Glomerular visceral epithelial cell (primary cell): ENCODE data around the gene RIT1.

Source experiments
- DNase-seq: peaks from one replicate; pipeline ENCODE4 v3.0.0-alpha.2; 2016; ENCODE audit errors: extremely low spot score

Gene RIT1

GRCh38 chr1:155892796-155893195, 18.4 kb downstream of the RIT1 start:
- peak; percentile 68 for DNase-seq

- DNase-seq = no peak
Observed at GRCh38 chr1:155890251-155890650, 20.9 kb downstream of the RIT1 start.

DNA sequence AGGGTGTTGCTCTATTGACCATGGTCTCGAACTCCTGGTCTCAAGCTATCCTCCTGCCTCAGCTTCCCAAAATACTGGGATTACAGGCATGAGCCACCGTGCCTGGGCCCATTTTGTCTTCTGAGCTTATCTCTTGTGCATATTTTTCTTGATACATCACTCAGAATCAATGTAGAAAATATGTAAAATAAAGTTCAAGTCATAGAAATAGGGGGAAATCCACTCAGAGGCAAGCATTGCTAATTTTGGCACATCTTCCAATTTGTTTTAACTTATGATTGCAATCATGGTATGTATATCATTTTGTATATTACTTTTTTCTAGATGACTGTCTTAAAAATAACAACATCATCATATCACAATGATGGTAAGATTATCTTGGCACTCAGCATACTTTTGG, 21.6 kb downstream of the RIT1 start:
- DNase-seq = no peak

GRCh38 chr1:155888481-155888880, 22.7 kb downstream of the RIT1 start:
- no peak for DNase-seq

- DNase-seq = no peak
Observed at GRCh38 chr1:155884982-155885381, 26.2 kb downstream of the RIT1 start.

- no peak for DNase-seq
Observed at GRCh38 chr1:155884031-155884960, 26.9 kb downstream of the RIT1 start.

DNA sequence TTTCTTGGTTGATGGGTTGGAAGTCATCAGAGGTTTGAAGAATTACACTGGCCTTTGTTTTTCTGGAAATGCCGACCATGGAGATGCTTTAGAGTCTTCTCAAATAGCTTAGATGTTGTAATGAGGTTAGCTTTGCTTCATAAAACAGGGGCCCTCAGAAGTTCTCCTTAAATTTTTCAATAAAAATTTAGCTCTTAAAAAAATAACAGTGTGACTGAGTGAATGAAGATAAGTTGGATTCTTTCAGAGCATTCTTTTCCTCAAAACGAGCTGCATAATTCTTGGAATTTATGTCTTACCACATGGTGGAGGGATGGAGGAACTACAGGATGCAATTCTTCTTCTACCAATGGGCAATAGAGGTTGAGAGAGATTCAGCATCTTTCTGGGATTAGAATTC, 28.4 kb downstream of the RIT1 start:
- no peak for DNase-seq

- no peak for DNase-seq
Observed at GRCh38 chr1:155882235-155882634, 28.9 kb downstream of the RIT1 start.

GRCh38 chr1:155880950-155881349, 30.2 kb downstream of the RIT1 start:
- no peak for DNase-seq

DNA sequence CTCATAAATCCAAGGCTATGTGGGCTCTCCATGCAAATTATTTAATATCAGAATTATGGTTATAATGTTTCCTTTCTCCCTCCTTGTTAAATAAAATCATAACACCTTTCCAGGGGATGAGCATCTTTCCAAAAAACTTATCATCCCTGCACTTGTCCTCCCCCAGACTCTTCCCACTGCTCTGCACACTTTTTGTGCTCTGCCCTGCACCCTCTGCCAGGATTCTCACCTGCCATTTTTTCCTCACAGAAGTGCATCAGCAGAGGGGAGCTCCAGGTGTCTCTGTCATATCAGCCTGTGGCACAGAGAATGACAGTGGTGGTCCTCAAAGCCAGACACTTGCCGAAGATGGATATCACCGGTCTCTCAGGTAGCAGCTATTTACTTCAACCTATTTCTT, 30.9 kb downstream of the RIT1 start:
- DNase-seq = no peak

DNA sequence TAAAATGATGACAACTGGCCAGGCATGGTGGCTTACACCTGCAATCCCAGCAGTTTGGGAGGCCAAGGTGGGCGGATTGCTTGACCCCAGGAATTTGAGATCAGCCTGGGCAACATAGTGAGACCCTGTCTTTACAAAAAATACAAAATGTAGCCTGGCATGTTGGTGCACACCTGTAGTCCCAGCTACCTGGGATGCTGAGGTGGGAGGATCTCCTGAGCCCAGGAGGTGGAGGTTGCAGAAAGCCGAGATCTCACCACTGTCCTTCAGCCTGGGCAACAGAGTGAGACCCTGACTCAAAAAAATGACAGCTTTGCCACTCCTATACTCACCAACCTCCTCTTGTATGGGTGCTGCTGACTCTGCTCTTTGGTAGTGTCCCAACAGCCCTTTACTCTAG, 33.2 kb downstream of the RIT1 start:
- no peak for DNase-seq

- DNase-seq = peak; percentile 26
Observed at GRCh38 chr1:155873860-155874259, 37.3 kb downstream of the RIT1 start.

DNA sequence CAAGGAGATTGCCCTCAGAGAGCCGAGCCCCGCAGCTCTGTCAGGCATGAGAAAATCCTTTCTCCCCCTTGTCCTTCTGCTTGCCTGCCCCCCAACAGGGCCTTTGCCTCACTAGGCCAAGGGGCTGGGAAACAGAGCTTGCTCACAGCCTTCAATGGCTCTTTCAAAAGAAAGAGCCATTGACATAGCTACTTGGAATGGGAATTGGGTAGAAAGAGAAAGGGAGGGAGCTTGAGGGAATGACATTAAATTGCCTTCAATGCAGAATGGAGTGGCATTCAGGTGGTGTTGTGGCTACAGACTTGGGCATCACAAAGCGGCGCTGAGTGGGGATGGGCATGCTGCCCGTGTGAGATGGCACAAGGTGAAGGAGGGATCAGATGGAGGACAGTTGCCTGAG, 38.6 kb downstream of the RIT1 start:
- no peak for DNase-seq

DNA sequence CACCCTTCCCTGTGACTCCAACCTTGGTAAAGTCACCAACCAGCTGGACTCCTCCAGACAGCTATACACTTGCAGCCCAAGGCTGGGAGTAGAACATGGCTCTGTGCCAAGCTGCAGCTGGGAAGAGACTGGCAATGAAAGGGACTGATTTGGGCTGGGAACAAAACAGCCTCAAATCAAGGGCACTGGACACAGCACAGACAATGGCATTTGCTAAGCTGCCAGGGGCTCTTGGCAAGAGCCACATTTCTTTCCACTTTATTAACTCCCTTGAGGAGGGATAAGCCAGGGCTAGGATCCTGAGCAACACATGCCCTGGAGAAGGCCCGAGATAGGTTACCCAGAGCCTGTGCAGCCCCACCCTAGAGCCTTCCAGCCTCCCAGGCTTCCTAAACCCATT, 39.8 kb downstream of the RIT1 start:
- DNase-seq = peak; percentile 27

DNA sequence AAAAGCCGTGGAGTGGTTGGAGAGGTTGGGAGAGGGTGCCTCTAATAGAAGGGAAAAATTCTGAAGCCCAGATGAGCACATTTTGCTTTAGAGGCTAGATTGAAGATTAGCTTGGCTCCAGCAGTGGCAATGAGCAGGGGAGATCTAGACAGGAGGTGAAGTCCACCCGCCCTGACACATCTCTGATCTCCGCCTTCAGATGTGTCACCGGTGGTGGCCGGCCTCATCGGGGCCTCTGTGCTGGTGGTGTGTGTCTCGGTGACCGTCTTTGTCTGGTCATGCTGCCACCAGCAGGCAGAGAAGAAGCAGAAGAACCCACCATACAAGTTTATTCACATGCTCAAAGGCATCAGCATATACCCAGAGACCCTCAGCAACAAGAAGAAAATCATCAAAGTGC, 43.4 kb downstream of the RIT1 start:
- DNase-seq = no peak

DNA sequence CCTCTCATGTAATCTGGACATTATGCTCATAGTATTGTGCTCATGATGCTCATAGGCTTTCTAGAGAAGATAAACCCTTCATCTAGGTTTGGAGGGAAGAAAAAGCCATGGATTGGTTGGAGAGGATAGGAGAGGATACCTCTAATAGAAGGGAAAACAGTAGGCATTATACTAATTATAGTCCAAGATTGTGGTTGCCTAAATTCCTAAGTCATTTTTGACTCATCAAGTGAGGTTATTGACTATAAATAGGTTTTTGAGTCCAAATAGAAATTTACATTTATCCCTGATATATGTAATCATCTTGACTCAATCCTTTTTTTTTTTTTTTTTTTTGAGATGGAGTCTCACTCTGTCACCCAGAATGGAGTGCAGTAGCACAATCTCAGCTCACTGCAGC, 46.8 kb downstream of the RIT1 start:
- no peak for DNase-seq

DNA sequence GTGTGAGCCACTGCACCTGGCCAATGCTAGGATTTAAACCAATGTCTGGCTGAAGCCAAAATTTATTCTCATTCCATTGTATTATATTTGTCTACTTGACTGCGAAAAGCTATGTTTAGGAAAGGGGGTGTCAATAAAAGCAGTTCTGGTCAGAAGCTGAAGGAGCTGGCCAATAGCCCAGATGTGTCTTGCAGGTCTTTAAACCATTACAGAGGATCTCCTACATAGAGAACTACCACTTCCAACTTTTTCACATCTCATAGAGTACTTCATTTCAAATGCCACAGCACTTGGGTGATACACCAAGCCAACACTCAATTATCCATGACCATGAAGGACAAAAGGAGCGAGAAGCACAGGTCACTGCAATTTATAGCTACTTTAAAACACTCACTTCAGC, 49.3 kb downstream of the RIT1 start:
- no peak for DNase-seq

DNA sequence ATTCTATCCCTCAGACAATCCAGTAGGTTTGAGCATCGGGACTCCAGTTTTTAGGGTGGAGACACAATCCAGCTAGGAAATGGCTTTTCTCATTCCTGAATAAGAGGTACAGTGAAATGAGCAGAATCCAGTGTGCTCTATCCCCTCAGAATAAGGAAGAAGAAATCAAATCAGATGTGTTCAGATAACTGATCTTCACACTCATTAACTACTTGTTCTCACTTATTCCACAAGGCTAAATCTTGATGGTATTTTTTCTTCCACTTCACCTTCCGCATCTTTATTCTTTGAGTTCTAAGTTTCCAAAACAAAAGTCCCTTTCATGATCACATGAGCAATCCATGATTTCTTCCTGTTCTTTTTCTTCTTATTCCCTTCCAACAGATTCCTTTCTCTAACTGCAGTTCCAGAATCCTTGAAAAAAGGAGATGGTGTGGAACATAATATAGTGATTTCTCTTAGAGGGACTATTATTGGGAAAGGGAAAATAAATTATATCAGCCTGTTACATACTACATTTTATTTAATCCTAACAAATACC, 50.1 kb downstream of the RIT1 start:
- no peak for DNase-seq

DNA sequence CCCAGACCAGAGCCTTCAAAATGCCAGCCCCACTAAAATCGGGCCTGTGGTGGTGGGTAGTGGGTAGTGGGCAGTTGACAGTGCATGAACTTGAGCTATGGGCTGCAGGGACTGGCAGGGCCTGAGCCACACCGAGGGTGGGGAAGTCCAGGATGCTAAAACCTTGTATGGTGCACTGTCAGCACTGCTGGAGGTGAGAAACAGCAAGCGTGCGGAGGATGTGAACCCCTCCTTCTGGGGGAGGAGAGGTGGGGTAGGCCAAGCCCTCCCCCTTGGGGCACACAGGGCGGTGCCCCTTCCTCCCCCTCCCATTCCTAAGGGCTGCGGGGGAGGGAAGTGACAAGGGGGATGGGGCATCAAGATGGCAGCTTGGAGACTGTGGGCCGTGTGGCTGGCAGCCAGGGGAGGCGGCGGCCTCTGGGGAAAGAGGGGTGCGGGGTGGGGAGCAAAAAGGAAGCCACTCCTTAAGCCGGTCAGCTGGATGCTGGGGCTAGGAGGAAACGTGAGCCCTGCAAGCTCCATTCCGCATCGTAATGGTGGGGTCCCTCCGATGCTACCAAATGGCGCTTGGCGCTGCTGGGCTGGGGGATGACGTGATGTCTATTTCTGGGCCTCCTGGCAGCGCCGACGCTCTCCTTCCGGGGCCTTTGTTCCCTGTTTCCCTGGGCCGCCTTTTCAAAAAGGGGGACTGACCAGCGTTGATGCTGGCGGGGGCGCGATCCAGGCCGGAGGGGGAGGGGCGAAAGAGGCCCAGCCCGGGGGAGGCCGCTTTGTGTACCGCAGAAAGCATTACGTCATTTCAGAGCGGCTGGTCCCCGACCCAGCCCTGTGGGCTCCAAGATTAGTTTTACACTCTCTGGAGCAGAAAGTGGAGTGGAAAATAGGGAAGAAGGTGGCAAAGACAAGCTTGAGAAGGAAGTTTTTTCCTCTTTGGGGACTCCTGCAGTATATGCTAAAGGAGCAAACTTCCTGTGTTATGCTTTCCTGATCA, 51.0 kb downstream of the RIT1 start:
- peak; percentile 58 for DNase-seq

- DNase-seq = peak; percentile 97
Observed at GRCh38 chr1:155859234-155859829, 51.8 kb downstream of the RIT1 start, which contains the start of gene SYT11. Gene SYT11, plus strand, starts transcription at chr1:155859567. Its CDS starts 195 bp downstream, at chr1:155859762.

- DNase-seq = no peak
Observed at GRCh38 chr1:155858800-155859233, 52.3 kb downstream of the RIT1 start.
